K562 (cell line): ENCODE results near the gene ACBD3. TPM values are rescaled to one million over a fixed set of nuclear protein-coding genes. Genes with fewer than 3 reads are reported as not detected.

Experiments
- BHLHE40 ChIP-seq: IDR thresholded peaks from 2 replicates; pipeline ENCODE4 v1.6.1; 2011; ENCODE audit warnings: low read length, improper control_type of control experiment
- BRF1 ChIP-seq: IDR thresholded peaks from 3 replicates; pipeline ENCODE4 v1.6.1; 2011; ENCODE audit warnings: borderline replicate concordance, mild to moderate bottlenecking; ENCODE audit not compliant: insufficient read length; ENCODE audit errors: extremely low read depth
- DPF2 ChIP-seq: fragments of 450-650 bp; IDR thresholded peaks from 2 replicates; pipeline ENCODE4 v1.6.1; 2016
- GATAD2A ChIP-seq: fragments of 450-650 bp; IDR thresholded peaks from 2 replicates; pipeline ENCODE4 v1.6.1; 2017
- L3MBTL2 ChIP-seq: fragments of 450-650 bp; IDR thresholded peaks from 2 replicates; pipeline ENCODE4 v1.6.1; 2016; ENCODE audit warnings: mild to moderate bottlenecking, moderate library complexity
- NCOA1 ChIP-seq: fragments of 450-650 bp; IDR thresholded peaks from 2 replicates; pipeline ENCODE4 v1.6.1; 2016; ENCODE audit warnings: low read depth
- NFIX ChIP-seq: fragments of 250-450 bp; sonication (Bioruptor Pico); IDR thresholded peaks from 2 replicates; pipeline ENCODE4 v1.4.0; 2020; ENCODE audit warnings: low read depth, mild to moderate bottlenecking, moderate library complexity
- TAF9B ChIP-seq: fragments of 450-650 bp; IDR thresholded peaks from 2 replicates; pipeline ENCODE4 v1.6.1; 2018; ENCODE audit warnings: mild to moderate bottlenecking; ENCODE audit not compliant: partially characterized antibody
- TFAM ChIP-seq: fragments of 250-450 bp; sonication (Bioruptor Pico); conservative IDR thresholded peaks from 2 replicates; pipeline ENCODE4 v1.5.0; 2021; ENCODE audit warnings: mild to moderate bottlenecking, moderate library complexity
- WHSC1 ChIP-seq: IDR thresholded peaks from one replicate; pipeline ENCODE4 v1.6.1; 2012; ENCODE audit warnings: low read length, control low read depth, inconsistent platforms
- XRCC3 ChIP-seq: fragments of 450-650 bp; IDR thresholded peaks from 2 replicates; pipeline ENCODE4 v1.6.1; 2017; ENCODE audit warnings: mild to moderate bottlenecking, moderate library complexity
- ZNF274 ChIP-seq: IDR thresholded peaks from 2 replicates; pipeline ENCODE4 v1.6.1; 2011; ENCODE audit warnings: low read depth, mild to moderate bottlenecking, low read length, moderate library complexity, borderline replicate concordance
- ZNF445 ChIP-seq: fragments of 250-450 bp; sonication (Bioruptor Pico); IDR thresholded peaks from 2 replicates; pipeline ENCODE4 v1.4.0; 2020; ENCODE audit warnings: low read depth, mild to moderate bottlenecking, moderate library complexity
- polyA plus RNA-seq, 8 experiments: library from polyadenylated mRNA; depleted of rRNA in 4 of 8; stranded (reverse) in 5 of 8; unstranded in 3 of 8; fragments of >200 nt; fragmentation: Nextera tagmentation in 2 of 8; fragmentation: Illumina TruSeq in 1 of 8; extraction: Ambion mirVana in 2 of 8; extraction: Trizol in 1 of 8; gene quantifications; 2 replicates each; pipeline versions ENCODE4 v1.2.1 to v1.2.3, GENCODE V29; 2011 to 2014; ENCODE audit warnings: inconsistent platforms in 1 of 8, missing spikeins in 1 of 8
- total RNA-seq, 7 experiments: library from RNA; depleted of rRNA in 6 of 7; stranded (reverse); fragments of >200 nt in 6 of 7; fragmentation: Illumina TruSeq in 2 of 7; extraction: Trizol in 2 of 7; gene quantifications; 2 replicates each; pipeline versions ENCODE4 v1.2.1 to v1.2.3, GENCODE V29; 2011 to 2021; ENCODE audit warnings: low replicate concordance in 1 of 7
- TF ChIP-seq, protein P1 (sequence below): sonication (generic); formaldehyde crosslinking; IDR thresholded peaks from 2 replicates; pipeline ENCODE4 v1.8.0; 2023; ENCODE audit warnings: mild to moderate bottlenecking, missing genetic modification reagents
- TF ChIP-seq, protein P2 (sequence below): fragments of 450-650 bp; IDR thresholded peaks from 2 replicates; pipeline ENCODE4 v1.6.1; 2018; ENCODE audit warnings: mild to moderate bottlenecking, low read depth; ENCODE audit not compliant: partially characterized antibody
- TF ChIP-seq, protein P3 (sequence below): fragments of 450-650 bp; IDR thresholded peaks from 2 replicates; pipeline ENCODE4 v1.7.0; 2016; ENCODE audit warnings: borderline replicate concordance

The ACBD3 gene
- total and polyA plus RNA-seq, 9 of the 15 experiments (the other 6 are each of a cell fraction or from before 2014, with no cell fraction given): 11.1 to 36.7 (median 26.9) TPM

DNA sequence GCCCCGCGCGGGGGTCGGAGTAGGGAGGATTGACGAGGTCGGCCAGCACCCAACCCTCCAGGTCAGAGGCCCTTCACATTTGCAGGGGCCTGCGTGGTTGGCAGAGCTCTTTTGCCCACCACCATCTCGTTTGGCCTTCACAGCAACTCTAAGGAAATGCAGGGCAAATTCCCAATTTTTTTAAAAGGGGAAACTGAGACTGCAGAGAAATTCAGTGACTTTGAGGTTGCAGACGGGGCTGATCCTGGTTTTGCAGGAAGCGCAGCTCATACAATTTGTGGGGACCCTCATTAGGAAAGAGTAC, 430 bp upstream of the ACBD3 start (continued):
- TF ChIP-seq, protein P1, sequence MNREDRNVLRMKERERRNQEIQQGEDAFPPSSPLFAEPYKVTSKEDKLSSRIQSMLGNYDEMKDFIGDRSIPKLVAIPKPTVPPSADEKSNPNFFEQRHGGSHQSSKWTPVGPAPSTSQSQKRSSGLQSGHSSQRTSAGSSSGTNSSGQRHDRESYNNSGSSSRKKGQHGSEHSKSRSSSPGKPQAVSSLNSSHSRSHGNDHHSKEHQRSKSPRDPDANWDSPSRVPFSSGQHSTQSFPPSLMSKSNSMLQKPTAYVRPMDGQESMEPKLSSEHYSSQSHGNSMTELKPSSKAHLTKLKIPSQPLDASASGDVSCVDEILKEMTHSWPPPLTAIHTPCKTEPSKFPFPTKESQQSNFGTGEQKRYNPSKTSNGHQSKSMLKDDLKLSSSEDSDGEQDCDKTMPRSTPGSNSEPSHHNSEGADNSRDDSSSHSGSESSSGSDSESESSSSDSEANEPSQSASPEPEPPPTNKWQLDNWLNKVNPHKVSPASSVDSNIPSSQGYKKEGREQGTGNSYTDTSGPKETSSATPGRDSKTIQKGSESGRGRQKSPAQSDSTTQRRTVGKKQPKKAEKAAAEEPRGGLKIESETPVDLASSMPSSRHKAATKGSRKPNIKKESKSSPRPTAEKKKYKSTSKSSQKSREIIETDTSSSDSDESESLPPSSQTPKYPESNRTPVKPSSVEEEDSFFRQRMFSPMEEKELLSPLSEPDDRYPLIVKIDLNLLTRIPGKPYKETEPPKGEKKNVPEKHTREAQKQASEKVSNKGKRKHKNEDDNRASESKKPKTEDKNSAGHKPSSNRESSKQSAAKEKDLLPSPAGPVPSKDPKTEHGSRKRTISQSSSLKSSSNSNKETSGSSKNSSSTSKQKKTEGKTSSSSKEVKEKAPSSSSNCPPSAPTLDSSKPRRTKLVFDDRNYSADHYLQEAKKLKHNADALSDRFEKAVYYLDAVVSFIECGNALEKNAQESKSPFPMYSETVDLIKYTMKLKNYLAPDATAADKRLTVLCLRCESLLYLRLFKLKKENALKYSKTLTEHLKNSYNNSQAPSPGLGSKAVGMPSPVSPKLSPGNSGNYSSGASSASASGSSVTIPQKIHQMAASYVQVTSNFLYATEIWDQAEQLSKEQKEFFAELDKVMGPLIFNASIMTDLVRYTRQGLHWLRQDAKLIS (CRISPR knock-in tag): no peak
- no peak for TF ChIP-seq ZNF445
- no peak for TF ChIP-seq NCOA1
- no peak for TF ChIP-seq NFIX
- TF ChIP-seq BHLHE40: no peak
- TF ChIP-seq WHSC1: no peak
- peak; percentile 30; the same call in 1 of the 2 replicates for TF ChIP-seq DPF2
- 0 out of 2 replicates have a peak, but pooled peaks have one; percentile 3 for TF ChIP-seq L3MBTL2
- no peak for TF ChIP-seq GATAD2A
- TF ChIP-seq TAF9B: no peak
- no peak for TF ChIP-seq ZNF274
- TF ChIP-seq, protein P2, sequence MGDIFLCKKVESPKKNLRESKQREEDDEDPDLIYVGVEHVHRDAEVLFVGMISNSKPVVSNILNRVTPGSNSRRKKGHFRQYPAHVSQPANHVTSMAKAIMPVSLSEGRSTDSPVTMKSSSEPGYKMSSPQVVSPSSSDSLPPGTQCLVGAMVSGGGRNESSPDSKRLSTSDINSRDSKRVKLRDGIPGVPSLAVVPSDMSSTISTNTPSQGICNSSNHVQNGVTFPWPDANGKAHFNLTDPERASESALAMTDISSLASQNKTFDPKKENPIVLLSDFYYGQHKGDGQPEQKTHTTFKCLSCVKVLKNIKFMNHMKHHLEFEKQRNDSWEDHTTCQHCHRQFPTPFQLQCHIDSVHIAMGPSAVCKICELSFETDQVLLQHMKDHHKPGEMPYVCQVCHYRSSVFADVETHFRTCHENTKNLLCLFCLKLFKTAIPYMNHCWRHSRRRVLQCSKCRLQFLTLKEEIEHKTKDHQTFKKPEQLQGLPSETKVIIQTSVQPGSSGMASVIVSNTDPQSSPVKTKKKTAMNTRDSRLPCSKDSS: no peak
- TF ChIP-seq BRF1: no peak
- TF ChIP-seq, protein P3, sequence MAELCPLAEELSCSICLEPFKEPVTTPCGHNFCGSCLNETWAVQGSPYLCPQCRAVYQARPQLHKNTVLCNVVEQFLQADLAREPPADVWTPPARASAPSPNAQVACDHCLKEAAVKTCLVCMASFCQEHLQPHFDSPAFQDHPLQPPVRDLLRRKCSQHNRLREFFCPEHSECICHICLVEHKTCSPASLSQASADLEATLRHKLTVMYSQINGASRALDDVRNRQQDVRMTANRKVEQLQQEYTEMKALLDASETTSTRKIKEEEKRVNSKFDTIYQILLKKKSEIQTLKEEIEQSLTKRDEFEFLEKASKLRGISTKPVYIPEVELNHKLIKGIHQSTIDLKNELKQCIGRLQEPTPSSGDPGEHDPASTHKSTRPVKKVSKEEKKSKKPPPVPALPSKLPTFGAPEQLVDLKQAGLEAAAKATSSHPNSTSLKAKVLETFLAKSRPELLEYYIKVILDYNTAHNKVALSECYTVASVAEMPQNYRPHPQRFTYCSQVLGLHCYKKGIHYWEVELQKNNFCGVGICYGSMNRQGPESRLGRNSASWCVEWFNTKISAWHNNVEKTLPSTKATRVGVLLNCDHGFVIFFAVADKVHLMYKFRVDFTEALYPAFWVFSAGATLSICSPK: 0 out of 2 replicates have a peak, but pooled peaks have one; percentile 17
- no peak for TF ChIP-seq XRCC3
- TF ChIP-seq TFAM (CRISPR knock-in tag): no peak
